Stomach smooth muscle (tissue), 2 donors: Measurements from ENCODE around the gene LHFPL3.

Experiments
- H3K27ac ChIP-seq: one replicate; pipeline ENCODE4 v1.7.0; 2013; ENCODE audit warnings: mild to moderate bottlenecking, low read length, inconsistent platforms
- H3K27me3 ChIP-seq, 2 donors: one replicate each; pipeline ENCODE4 v1.7.0; 2013; ENCODE audit warnings: low read length in 2 of 2; ENCODE audit not compliant: insufficient read depth in 2 of 2, control insufficient read depth in 1 of 2
- H3K36me3 ChIP-seq, 2 donors: one replicate each; pipeline ENCODE4 v1.7.0; 2013; ENCODE audit warnings: low read length in 2 of 2; ENCODE audit not compliant: control insufficient read depth in 2 of 2, insufficient read depth in 2 of 2
- H3K4me1 ChIP-seq: one replicate; pipeline ENCODE4 v1.7.0; 2013; ENCODE audit warnings: low read length; ENCODE audit not compliant: control insufficient read depth, insufficient read depth
- H3K4me3 ChIP-seq, 2 donors: one replicate each; pipeline ENCODE4 v1.7.0; 2013; ENCODE audit warnings: low read length in 2 of 2
- H3K9ac ChIP-seq, 2 donors: one replicate each; pipeline ENCODE4 v1.7.0; 2013; ENCODE audit warnings: low read length in 2 of 2, mild to moderate bottlenecking in 1 of 2
- H3K9me3 ChIP-seq, 2 donors: one replicate each; pipeline ENCODE4 v1.7.0; 2013; ENCODE audit warnings: low read length in 2 of 2; ENCODE audit not compliant: control insufficient read depth in 2 of 2
- donor health status: healthy.
- donor health status: Pancreatic carcinoma.

The LHFPL3 gene

GRCh38 chr7:104327534-104327933 is 869 bp upstream of the LHFPL3 start:
- Histone ChIP-seq H3K4me3 (no peak overlapping the region), H3K4me1 (no peaks in the 10 kb centered on the region), H3K36me3 (no peaks in the 10 kb centered on the region), H3K9ac (no peak overlapping the region), H3K27me3 (peaks cover 15 to 33% of the 10 kb centered on the region in 2 donors), H3K27ac (no peak overlapping the region), H3K9me3 (no peaks in the 10 kb centered on the region)

- peak overlapping the region in 1 of 2 donors; percentile 66 for H3K4me3 ChIP-seq
- no peaks in the 10 kb centered on the region for H3K9me3 ChIP-seq
- H3K36me3 ChIP-seq = no peaks in the 10 kb centered on the region
- H3K4me1 ChIP-seq = no peaks in the 10 kb centered on the region
- H3K9ac ChIP-seq = no peak overlapping the region
- H3K27me3 ChIP-seq = peaks cover 15 to 33% of the 10 kb centered on the region in 2 donors
- no peak overlapping the region for H3K27ac ChIP-seq
Measured at GRCh38 chr7:104327938-104328295, 486 bp upstream of the LHFPL3 start.

GRCh38 chr7:104328970-104329825 is 795 bp downstream of the LHFPL3 start:
- Histone ChIP-seq H3K27me3 (peaks cover 15 to 33% of the 10 kb centered on the region in 2 donors), H3K36me3 (no peaks in the 10 kb centered on the region), H3K9ac (no peak overlapping the region), H3K9me3 (no peaks in the 10 kb centered on the region), H3K4me3 (peak overlapping the region; percentile 8 to 66), H3K27ac (no peak overlapping the region), H3K4me1 (no peaks in the 10 kb centered on the region)

- Histone ChIP-seq H3K36me3 (no peaks in the 10 kb centered on the region), H3K27me3 (no peaks in the 10 kb centered on the region), H3K9me3 (no peaks in the 10 kb centered on the region), H3K4me3 (no peak overlapping the region), H3K27ac (no peak overlapping the region), H3K9ac (no peak overlapping the region), H3K4me1 (no peaks in the 10 kb centered on the region)
Measured at GRCh38 chr7:104341546-104341945, 13.1 kb downstream of the LHFPL3 start.

GRCh38 chr7:104352736-104353135 is 24.3 kb downstream of the LHFPL3 start:
- no peaks in the 10 kb centered on the region for H3K36me3 ChIP-seq
- H3K9me3 ChIP-seq = no peaks in the 10 kb centered on the region

GRCh38 chr7:104357166-104357565 is 28.8 kb downstream of the LHFPL3 start:
- Histone ChIP-seq H3K4me3 (no peak overlapping the region), H3K9ac (no peak overlapping the region)

More at GRCh38 chr7:104352736-104353135, 24.3 kb downstream of the LHFPL3 start:
- H3K4me3 ChIP-seq = no peak overlapping the region
- H3K27me3 ChIP-seq = no peaks in the 10 kb centered on the region
- H3K27ac ChIP-seq = no peak overlapping the region
- H3K4me1 ChIP-seq = no peaks in the 10 kb centered on the region
- H3K9ac ChIP-seq = no peak overlapping the region

GRCh38 chr7:104358446-104359132 is 30.2 kb downstream of the LHFPL3 start:
- H3K4me3 ChIP-seq = no peak overlapping the region
- no peaks in the 10 kb centered on the region for H3K4me1 ChIP-seq
- H3K36me3 ChIP-seq = no peaks in the 10 kb centered on the region
- no peak overlapping the region for H3K9ac ChIP-seq
- no peaks in the 10 kb centered on the region for H3K9me3 ChIP-seq
- no peaks in the 10 kb centered on the region for H3K27me3 ChIP-seq
- H3K27ac ChIP-seq = no peak overlapping the region

More at GRCh38 chr7:104357166-104357565, 28.8 kb downstream of the LHFPL3 start:
- Histone ChIP-seq H3K27ac (no peak overlapping the region), H3K36me3 (no peaks in the 10 kb centered on the region), H3K4me1 (no peaks in the 10 kb centered on the region), H3K9me3 (no peaks in the 10 kb centered on the region), H3K27me3 (no peaks in the 10 kb centered on the region)

GRCh38 chr7:104362756-104363155 is 34.4 kb downstream of the LHFPL3 start:
- H3K9me3 ChIP-seq = no peaks in the 10 kb centered on the region

GRCh38 chr7:104363355-104363754 is 35.0 kb downstream of the LHFPL3 start:
- Histone ChIP-seq H3K4me1 (no peaks in the 10 kb centered on the region), H3K4me3 (no peak overlapping the region), H3K9me3 (no peaks in the 10 kb centered on the region), H3K27ac (no peak overlapping the region), H3K9ac (no peak overlapping the region), H3K36me3 (no peaks in the 10 kb centered on the region), H3K27me3 (no peaks in the 10 kb centered on the region)

More at GRCh38 chr7:104362756-104363155, 34.4 kb downstream of the LHFPL3 start:
- H3K27ac ChIP-seq = no peak overlapping the region
- H3K27me3 ChIP-seq = no peaks in the 10 kb centered on the region
- no peaks in the 10 kb centered on the region for H3K36me3 ChIP-seq
- no peak overlapping the region for H3K9ac ChIP-seq
- H3K4me1 ChIP-seq = no peaks in the 10 kb centered on the region
- H3K4me3 ChIP-seq = no peak overlapping the region

- Histone ChIP-seq H3K4me1 (no peaks in the 10 kb centered on the region), H3K27me3 (no peaks in the 10 kb centered on the region), H3K9ac (no peak overlapping the region), H3K27ac (no peak overlapping the region), H3K9me3 (no peaks in the 10 kb centered on the region), H3K36me3 (no peaks in the 10 kb centered on the region), H3K4me3 (no peak overlapping the region)
Measured at GRCh38 chr7:104366390-104366789, 38.0 kb downstream of the LHFPL3 start.

GRCh38 chr7:104367926-104368325 is 39.5 kb downstream of the LHFPL3 start:
- Histone ChIP-seq H3K9me3 (no peaks in the 10 kb centered on the region), H3K4me1 (no peaks in the 10 kb centered on the region), H3K27ac (no peak overlapping the region), H3K36me3 (no peaks in the 10 kb centered on the region), H3K27me3 (no peaks in the 10 kb centered on the region), H3K9ac (no peak overlapping the region), H3K4me3 (no peak overlapping the region)
